Measurements from ENCODE around the gene GPR157. TPM values are rescaled to one million over a fixed set of nuclear protein-coding genes. Genes with fewer than 3 reads are reported as not detected.
"Not testable (repeated sequence)": the region's sequence is repeated elsewhere in the genome, so short reads cannot be mapped to it uniquely, and the experiment has no call there.

GPR157 gene
- total RNA-seq, 1 donor from 2014 or later = 5.4 TPM

DNA sequence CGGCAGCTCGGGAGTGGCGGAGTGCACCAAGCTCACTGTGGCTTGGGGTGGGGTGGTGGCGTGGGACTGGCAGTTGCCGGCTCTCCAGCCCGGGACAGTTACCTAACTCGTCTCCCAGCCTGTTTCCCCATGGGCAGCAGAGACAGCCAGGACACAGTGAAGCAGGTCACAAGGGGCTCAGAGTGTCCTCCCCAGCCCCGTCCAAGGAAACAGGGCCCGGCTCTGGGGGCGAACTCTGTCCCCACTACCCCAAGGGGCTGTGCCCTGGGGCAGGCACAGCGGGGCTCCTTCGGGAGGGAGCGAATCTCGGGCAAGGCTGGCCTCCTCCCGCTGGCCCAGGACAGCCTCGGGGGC is 759 bp downstream of the GPR157 start:
- Histone ChIP-seq H3K4me1 (ENCODE audit: insufficient read depth, low read length) (peaks cover 10% of the 10 kb centered on the region), H3K27me3 (ENCODE audit: insufficient read depth, low read length) (no peaks in the 10 kb centered on the region), H3K36me3 (ENCODE audit: insufficient read depth, low read length) (no peaks in the 10 kb centered on the region), H4K20me1 (ENCODE audit: insufficient read depth, low read length) (peaks cover 10% of the 10 kb centered on the region), H3K27ac (ENCODE audit: low read depth, low read length) (no peak overlapping the region), H3K79me2 (ENCODE audit: insufficient read depth, low read length) (no peaks in the 10 kb centered on the region), H3K9ac (ENCODE audit: low read length) (peak overlapping the region; percentile 68), H3K9me3 (ENCODE audit: insufficient read depth, low read depth, low read length) (no peaks in the 10 kb centered on the region), H2AFZ (ENCODE audit: low read depth, low read length) (peak overlapping the region; percentile 92), H3K4me2 (ENCODE audit: low read length) (peak overlapping the region; percentile 85), H3K4me3 (ENCODE audit: insufficient read depth, low read depth, low read length) (peak overlapping the region; percentile 61)
- no peak for FAIRE-seq
- Mint-ChIP-seq H3K27ac (ENCODE audit: unreplicated experiment) (no peak overlapping the region), H3K4me1 (ENCODE audit: low read depth, unreplicated experiment) (peaks cover 8% of the 10 kb centered on the region), H3K36me3 (ENCODE audit: low read depth, unreplicated experiment) (no peaks in the 10 kb centered on the region), H3K9me3 (ENCODE audit: unreplicated experiment) (no peaks in the 10 kb centered on the region), H3K4me3 (ENCODE audit: unreplicated experiment) (peak overlapping the region; percentile 81), H3K27me3 (ENCODE audit: low read depth, unreplicated experiment) (no peaks in the 10 kb centered on the region)
- TF ChIP-seq EZH2 (IDR thresholded peaks at IDR 0.05; ENCODE audit: insufficient read depth, low read length) = no peak
- TF ChIP-seq CTCF (IDR thresholded peaks at IDR 0.05; ENCODE audit: insufficient read depth, low read depth, low read length) = no peak
- no peak for DNase-seq (ENCODE audit: low read depth)

GRCh38 chr1:9127395-9128165 is 1.3 kb downstream of the GPR157 start:
- H2AFZ ChIP-seq (ENCODE audit: low read depth, low read length) = no peak overlapping the region
- peak overlapping the region; percentile 61 for H3K4me3 ChIP-seq (ENCODE audit: insufficient read depth, low read depth, low read length)
- peak overlapping the region; percentile 12 for H3K27ac Mint-ChIP-seq (ENCODE audit: unreplicated experiment)
- peak overlapping the region; percentile 81 for H3K4me3 Mint-ChIP-seq (ENCODE audit: unreplicated experiment)
- peaks cover 8% of the 10 kb centered on the region for H3K4me1 Mint-ChIP-seq (ENCODE audit: low read depth, unreplicated experiment)
- no peaks in the 10 kb centered on the region for H3K27me3 Mint-ChIP-seq (ENCODE audit: low read depth, unreplicated experiment)
- no peaks in the 10 kb centered on the region for H3K79me2 ChIP-seq (ENCODE audit: insufficient read depth, low read length)
- H3K9me3 ChIP-seq (ENCODE audit: insufficient read depth, low read depth, low read length) = no peaks in the 10 kb centered on the region
- H3K27ac ChIP-seq (ENCODE audit: low read depth, low read length) = no peak overlapping the region
- peaks cover 10% of the 10 kb centered on the region for H4K20me1 ChIP-seq (ENCODE audit: insufficient read depth, low read length)
- no peaks in the 10 kb centered on the region for H3K27me3 ChIP-seq (ENCODE audit: insufficient read depth, low read length)
- H3K9ac ChIP-seq (ENCODE audit: low read length) = peak overlapping the region; percentile 68
- no peaks in the 10 kb centered on the region for H3K9me3 Mint-ChIP-seq (ENCODE audit: unreplicated experiment)
- TF ChIP-seq CTCF (IDR thresholded peaks at IDR 0.05; ENCODE audit: insufficient read depth, low read depth, low read length) (no peak), EZH2 (IDR thresholded peaks at IDR 0.05; ENCODE audit: insufficient read depth, low read length) (no peak)
- H3K4me2 ChIP-seq (ENCODE audit: low read length) = peak overlapping the region; percentile 85
- peaks cover 10% of the 10 kb centered on the region for H3K4me1 ChIP-seq (ENCODE audit: insufficient read depth, low read length)
- DNase-seq (ENCODE audit: low read depth) (no peak), FAIRE-seq (no peak)
- no peaks in the 10 kb centered on the region for H3K36me3 ChIP-seq (ENCODE audit: insufficient read depth, low read length)
- H3K36me3 Mint-ChIP-seq (ENCODE audit: low read depth, unreplicated experiment) = no peaks in the 10 kb centered on the region

GRCh38 chr1:9126511-9126910 is 2.4 kb downstream of the GPR157 start:
- no peaks in the 10 kb centered on the region for H3K9me3 Mint-ChIP-seq (ENCODE audit: unreplicated experiment)
- H2AFZ ChIP-seq (ENCODE audit: low read depth, low read length) = no peak overlapping the region
- H3K27ac Mint-ChIP-seq (ENCODE audit: unreplicated experiment) = no peak overlapping the region
- FAIRE-seq (no peak), DNase-seq (ENCODE audit: low read depth) (no peak)
- H3K79me2 ChIP-seq (ENCODE audit: insufficient read depth, low read length) = no peaks in the 10 kb centered on the region
- TF ChIP-seq CTCF (IDR thresholded peaks at IDR 0.05; ENCODE audit: insufficient read depth, low read depth, low read length) = no peak
- H3K27ac ChIP-seq (ENCODE audit: low read depth, low read length) = no peak overlapping the region
- no peak overlapping the region for H3K4me2 ChIP-seq (ENCODE audit: low read length)
- H3K4me3 Mint-ChIP-seq (ENCODE audit: unreplicated experiment) = no peak overlapping the region
- peaks cover 14% of the 10 kb centered on the region for H4K20me1 ChIP-seq (ENCODE audit: insufficient read depth, low read length)
- peaks cover 8% of the 10 kb centered on the region for H3K4me1 Mint-ChIP-seq (ENCODE audit: low read depth, unreplicated experiment)
- H3K27me3 ChIP-seq (ENCODE audit: insufficient read depth, low read length) = no peaks in the 10 kb centered on the region
- H3K36me3 Mint-ChIP-seq (ENCODE audit: low read depth, unreplicated experiment) = no peaks in the 10 kb centered on the region
- H3K4me1 ChIP-seq (ENCODE audit: insufficient read depth, low read length) = peaks cover 10% of the 10 kb centered on the region
- H3K27me3 Mint-ChIP-seq (ENCODE audit: low read depth, unreplicated experiment) = no peaks in the 10 kb centered on the region
- no peak overlapping the region for H3K4me3 ChIP-seq (ENCODE audit: insufficient read depth, low read depth, low read length)
- H3K9me3 ChIP-seq (ENCODE audit: insufficient read depth, low read depth, low read length) = no peaks in the 10 kb centered on the region
- no peaks in the 10 kb centered on the region for H3K36me3 ChIP-seq (ENCODE audit: insufficient read depth, low read length)
- no peak overlapping the region for H3K9ac ChIP-seq (ENCODE audit: low read length)

DNA sequence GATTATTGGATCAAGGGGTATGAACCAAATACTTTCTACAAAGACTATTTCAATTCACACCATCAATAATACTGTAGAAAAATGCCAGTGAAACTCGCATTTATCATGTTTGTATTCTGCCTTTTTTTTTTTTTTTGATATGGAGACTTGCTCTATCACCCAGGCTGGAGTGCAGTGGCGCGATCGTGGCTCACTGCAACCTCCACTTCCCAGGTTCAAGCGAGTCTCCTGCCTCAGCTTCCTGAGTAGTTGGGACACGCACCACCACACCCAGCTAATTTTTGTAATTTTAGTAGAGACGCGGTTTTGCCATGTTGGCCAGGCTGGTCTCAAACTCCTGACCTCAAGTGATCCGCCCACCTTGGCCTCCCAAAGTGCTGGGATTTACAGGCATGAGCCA is 3.1 kb downstream of the GPR157 start:
- H3K27me3 Mint-ChIP-seq (ENCODE audit: low read depth, unreplicated experiment); DNase-seq (ENCODE audit: low read depth); H2AFZ ChIP-seq (ENCODE audit: low read depth, low read length); H3K9ac ChIP-seq (ENCODE audit: low read length); FAIRE-seq; H3K27ac ChIP-seq (ENCODE audit: low read depth, low read length); H3K79me2 ChIP-seq (ENCODE audit: insufficient read depth, low read length); H3K36me3 ChIP-seq (ENCODE audit: insufficient read depth, low read length); H3K9me3 ChIP-seq (ENCODE audit: insufficient read depth, low read depth, low read length); H3K36me3 Mint-ChIP-seq (ENCODE audit: low read depth, unreplicated experiment); H3K4me3 Mint-ChIP-seq (ENCODE audit: unreplicated experiment); H3K4me3 ChIP-seq (ENCODE audit: insufficient read depth, low read depth, low read length); H3K4me1 Mint-ChIP-seq (ENCODE audit: low read depth, unreplicated experiment); H3K27ac Mint-ChIP-seq (ENCODE audit: unreplicated experiment); H3K27me3 ChIP-seq (ENCODE audit: insufficient read depth, low read length); H3K4me2 ChIP-seq (ENCODE audit: low read length); H3K9me3 Mint-ChIP-seq (ENCODE audit: unreplicated experiment): not testable (repeated sequence)
- peaks cover 10% of the 10 kb centered on the region for H3K4me1 ChIP-seq (ENCODE audit: insufficient read depth, low read length)
- H4K20me1 ChIP-seq (ENCODE audit: insufficient read depth, low read length) = peaks cover 14% of the 10 kb centered on the region
